WTC11 (cell line): ENCODE data around the gene PRKACB.

ENCODE experiments used
- ATF1 ChIP-seq: sonication (generic); formaldehyde crosslinking; IDR thresholded peaks from 2 replicates; pipeline ENCODE4 v1.8.1; 2023; ENCODE audit warnings: mild to moderate bottlenecking, moderate library complexity, missing genetic modification reagents
- CREB1 ChIP-seq: sonication (generic); formaldehyde crosslinking; IDR thresholded peaks from 2 replicates; pipeline ENCODE4 v1.8.0; 2023; ENCODE audit warnings: mild to moderate bottlenecking, missing genetic modification reagents
- CTCF ChIP-seq: fragments of 200-600 bp; IDR thresholded peaks from 2 replicates; pipeline ENCODE4 v1.8.0; 2022; ENCODE audit warnings: antibody characterized with exemption
- ESRRA ChIP-seq: sonication (generic); formaldehyde crosslinking; IDR thresholded peaks from 2 replicates; pipeline ENCODE4 v1.8.1; 2022; ENCODE audit warnings: mild to moderate bottlenecking, missing genetic modification reagents, borderline replicate concordance
- FOXK1 ChIP-seq: sonication (generic); formaldehyde crosslinking; IDR thresholded peaks from 2 replicates; pipeline ENCODE4 v1.8.0; 2022; ENCODE audit warnings: mild to moderate bottlenecking, moderate library complexity, missing genetic modification reagents
- SP1 ChIP-seq: sonication (generic); formaldehyde crosslinking; conservative IDR thresholded peaks from 2 replicates; pipeline ENCODE4 v1.8.1; 2022; ENCODE audit warnings: missing genetic modification reagents
- ZNF138 ChIP-seq: sonication (generic); formaldehyde crosslinking; conservative IDR thresholded peaks from 2 replicates; pipeline ENCODE4 v1.8.1; 2022; ENCODE audit warnings: mild to moderate bottlenecking, moderate library complexity, missing genetic modification reagents

- TF ChIP-seq SP1 (CRISPR knock-in tag) (no peak), ESRRA (no peak), ATF1 (CRISPR knock-in tag) (no peak), CREB1 (CRISPR knock-in tag) (no peak), ZNF138 (CRISPR knock-in tag) (no peak), CTCF (no peak), FOXK1 (no peak)
Observed at GRCh38 chr1:84171481-84171880, 27.4 kb downstream of the PRKACB start.
